WTC11 (cell line): ENCODE data around the gene MVB12A.

Experiments used
- CREM ChIP-seq: sonication (generic); formaldehyde crosslinking; IDR thresholded peaks from 2 replicates; pipeline ENCODE4 v1.8.1; 2022; ENCODE audit warnings: mild to moderate bottlenecking, missing genetic modification reagents, moderate library complexity
- CTCF ChIP-seq: fragments of 200-600 bp; IDR thresholded peaks from 2 replicates; pipeline ENCODE4 v1.8.0; 2022; ENCODE audit warnings: antibody characterized with exemption
- E2F1 ChIP-seq: sonication (generic); formaldehyde crosslinking; IDR thresholded peaks from 2 replicates; pipeline ENCODE4 v1.8.0; 2022; ENCODE audit warnings: mild to moderate bottlenecking, missing genetic modification reagents
- ELF4 ChIP-seq: sonication (generic); formaldehyde crosslinking; IDR thresholded peaks from 2 replicates; pipeline ENCODE4 v1.8.1; 2022; ENCODE audit warnings: low read depth, mild to moderate bottlenecking, moderate library complexity, missing genetic modification reagents
- HMGXB4 ChIP-seq: sonication (generic); formaldehyde crosslinking; IDR thresholded peaks from 2 replicates; pipeline ENCODE4 v1.8.1; 2023; ENCODE audit warnings: mild to moderate bottlenecking, moderate library complexity, missing genetic modification reagents
- TEAD4 ChIP-seq: sonication (generic); formaldehyde crosslinking; IDR thresholded peaks from 2 replicates; pipeline ENCODE4 v1.8.0; 2022; ENCODE audit warnings: mild to moderate bottlenecking, missing genetic modification reagents
- TF ChIP-seq, protein P1 (sequence below): sonication (generic); formaldehyde crosslinking; IDR thresholded peaks from 2 replicates; pipeline ENCODE4 v1.8.0; 2022; ENCODE audit warnings: mild to moderate bottlenecking, missing genetic modification reagents
- TF ChIP-seq, protein P2 (sequence below): sonication (generic); formaldehyde crosslinking; IDR thresholded peaks from 2 replicates; pipeline ENCODE4 v1.8.0; 2023; ENCODE audit warnings: mild to moderate bottlenecking, missing genetic modification reagents

GRCh38 chr19:17389288-17389687 is 30.6 kb upstream of the MVB12A start:
- TF ChIP-seq HMGXB4 (CRISPR knock-in tag) (no peak), E2F1 (CRISPR knock-in tag) (no peak), ELF4 (CRISPR knock-in tag) (no peak), CTCF (no peak), TEAD4 (no peak), CREM (CRISPR knock-in tag) (no peak)
- TF ChIP-seq, protein P1, sequence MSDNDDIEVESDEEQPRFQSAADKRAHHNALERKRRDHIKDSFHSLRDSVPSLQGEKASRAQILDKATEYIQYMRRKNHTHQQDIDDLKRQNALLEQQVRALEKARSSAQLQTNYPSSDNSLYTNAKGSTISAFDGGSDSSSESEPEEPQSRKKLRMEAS (CRISPR knock-in tag), result no peak
- TF ChIP-seq, protein P2, sequence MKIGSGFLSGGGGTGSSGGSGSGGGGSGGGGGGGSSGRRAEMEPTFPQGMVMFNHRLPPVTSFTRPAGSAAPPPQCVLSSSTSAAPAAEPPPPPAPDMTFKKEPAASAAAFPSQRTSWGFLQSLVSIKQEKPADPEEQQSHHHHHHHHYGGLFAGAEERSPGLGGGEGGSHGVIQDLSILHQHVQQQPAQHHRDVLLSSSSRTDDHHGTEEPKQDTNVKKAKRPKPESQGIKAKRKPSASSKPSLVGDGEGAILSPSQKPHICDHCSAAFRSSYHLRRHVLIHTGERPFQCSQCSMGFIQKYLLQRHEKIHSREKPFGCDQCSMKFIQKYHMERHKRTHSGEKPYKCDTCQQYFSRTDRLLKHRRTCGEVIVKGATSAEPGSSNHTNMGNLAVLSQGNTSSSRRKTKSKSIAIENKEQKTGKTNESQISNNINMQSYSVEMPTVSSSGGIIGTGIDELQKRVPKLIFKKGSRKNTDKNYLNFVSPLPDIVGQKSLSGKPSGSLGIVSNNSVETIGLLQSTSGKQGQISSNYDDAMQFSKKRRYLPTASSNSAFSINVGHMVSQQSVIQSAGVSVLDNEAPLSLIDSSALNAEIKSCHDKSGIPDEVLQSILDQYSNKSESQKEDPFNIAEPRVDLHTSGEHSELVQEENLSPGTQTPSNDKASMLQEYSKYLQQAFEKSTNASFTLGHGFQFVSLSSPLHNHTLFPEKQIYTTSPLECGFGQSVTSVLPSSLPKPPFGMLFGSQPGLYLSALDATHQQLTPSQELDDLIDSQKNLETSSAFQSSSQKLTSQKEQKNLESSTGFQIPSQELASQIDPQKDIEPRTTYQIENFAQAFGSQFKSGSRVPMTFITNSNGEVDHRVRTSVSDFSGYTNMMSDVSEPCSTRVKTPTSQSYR, result no peak
